H1 (cell line): ENCODE results near the gene CYP2S1. TPM values are rescaled to one million over a fixed set of nuclear protein-coding genes. Genes with fewer than 3 reads are reported as not detected.

Source experiments
- CTCF ChIA-PET: fragments of 300-600 bp; sonication (Branson Sonifier 250); formaldehyde crosslinking; loops from one replicate; lab custom pipeline; 2021; ENCODE audit not compliant: partially characterized antibody; lab: Charles Lee
- POLR2A ChIA-PET: fragments of 300-600 bp; sonication (Branson Sonifier 250); formaldehyde crosslinking; loops from one replicate; lab custom pipeline; 2021; ENCODE audit warnings: inconsistent platforms; ENCODE audit not compliant: partially characterized antibody; lab: Charles Lee
- DNase-seq, 2 experiments: peaks; one replicate each; pipeline versions ENCODE4 v3.0.0 to v3.0.0-alpha.2; 2010 to 2022; ENCODE audit warnings: low spot score in 2 of 2, low read depth in 1 of 2, mixed read lengths in 1 of 2
- FAIRE-seq: peaks from 2 replicates; lab custom pipeline; 2011; peaks lifted over from hg19 to GRCh38; lab: Jason Lieb, UNC
- H2AFZ ChIP-seq: 2 replicates; pipeline ENCODE4 v1.8.1; 2012; ENCODE audit warnings: low read length, inconsistent platforms
- H2AK5ac ChIP-seq: 2 replicates; pipeline ENCODE4 v1.6.1; 2013; ENCODE audit warnings: low read depth, low read length
- H2BK120ac ChIP-seq: replicated peaks from 2 replicates; pipeline ENCODE3; 2013; ENCODE audit warnings: low read depth, low read length, inconsistent platforms
- H2BK12ac ChIP-seq: 2 replicates; pipeline ENCODE4 v1.6.1; 2013; ENCODE audit warnings: low read depth, low read length
- H2BK15ac ChIP-seq: 2 replicates; pipeline ENCODE4 v1.6.1; 2013; ENCODE audit warnings: low read length
- H2BK20ac ChIP-seq: 2 replicates; pipeline ENCODE4 v1.6.1; 2013; ENCODE audit warnings: low read length
- H2BK5ac ChIP-seq: 2 replicates; pipeline ENCODE4 v1.6.1; 2013; ENCODE audit warnings: low read depth, low read length
- H3K14ac ChIP-seq: 2 replicates; pipeline ENCODE4 v1.6.1; 2013; ENCODE audit warnings: inconsistent platforms; ENCODE audit not compliant: insufficient read length
- H3K18ac ChIP-seq: 2 replicates; pipeline ENCODE4 v1.6.1; 2013; ENCODE audit warnings: low read length; ENCODE audit errors: extremely low read depth
- H3K23ac ChIP-seq: 2 replicates; pipeline ENCODE4 v1.6.1; 2013; ENCODE audit warnings: inconsistent platforms; ENCODE audit not compliant: insufficient read length
- H3K23me2 ChIP-seq: 2 replicates; pipeline ENCODE4 v1.6.1; 2013; ENCODE audit warnings: low read depth, low read length
- H3K27ac ChIP-seq: 2 replicates; pipeline ENCODE4 v1.6.1; 2011; ENCODE audit warnings: low read depth, low read length, inconsistent platforms
- H3K27me3 ChIP-seq, 4 experiments: replicated peaks in 1 of 4; 1 replicate in 1 of 4; 2 replicates in 3 of 4; pipeline versions ENCODE4 v1.6.1 to v1.8.1; 2011 to 2013; ENCODE audit warnings: low read length in 3 of 4, mild to moderate bottlenecking in 3 of 4, inconsistent platforms in 2 of 4, mixed read lengths in 2 of 4, moderate library complexity in 1 of 4; ENCODE audit not compliant: control insufficient read depth in 3 of 4, insufficient read depth in 3 of 4; ENCODE audit errors: extremely low read depth in 1 of 4
- H3K36me3 ChIP-seq, 4 experiments: 2 replicates each; pipeline versions ENCODE4 v1.6.1 to v1.8.1; 2011 to 2013; ENCODE audit warnings: mild to moderate bottlenecking in 4 of 4, low read length in 3 of 4, moderate library complexity in 2 of 4, control low read depth in 1 of 4, inconsistent platforms in 1 of 4; ENCODE audit not compliant: insufficient read depth in 4 of 4, control insufficient read depth in 2 of 4
- H3K4ac ChIP-seq: replicated peaks from 2 replicates; pipeline ENCODE3; 2013; ENCODE audit warnings: low read length, low read depth, mixed read lengths, inconsistent platforms; ENCODE audit not compliant: insufficient read length
- H3K4me1 ChIP-seq, 4 experiments: replicated peaks in 1 of 4; 1 replicate in 1 of 4; 2 replicates in 3 of 4; pipeline versions ENCODE4 v1.6.1 to v1.8.1; 2011 to 2013; ENCODE audit warnings: low read length in 3 of 4, inconsistent platforms in 2 of 4, mixed read lengths in 1 of 4; ENCODE audit not compliant: insufficient read depth in 4 of 4, control insufficient read depth in 3 of 4
- H3K4me2 ChIP-seq, 2 experiments: 2 replicates each; pipeline versions ENCODE4 v1.6.1 to v1.8.1; 2011 to 2013; ENCODE audit warnings: low read depth in 2 of 2, low read length in 2 of 2, control low read depth in 1 of 2, inconsistent platforms in 1 of 2, mild to moderate bottlenecking in 1 of 2; ENCODE audit not compliant: insufficient read depth in 1 of 2
- H3K4me3 ChIP-seq, 4 experiments: fragments of 200-600, 300-600 bp in 1 of 4; sonication (generic), shearing (Covaris generic), sonication (Bioruptor Twin) in 1 of 4; 2 replicates each; pipeline versions ENCODE4 v1.5.1 to v1.8.1; 2011 to 2016; ENCODE audit warnings: low read length in 4 of 4, low read depth in 3 of 4, control low read depth in 2 of 4, inconsistent platforms in 2 of 4, mild to moderate bottlenecking in 2 of 4, mixed read lengths in 1 of 4, moderate library complexity in 1 of 4; ENCODE audit not compliant: insufficient read depth in 2 of 4; ENCODE audit errors: extremely low read depth in 1 of 4
- H3K56ac ChIP-seq: replicated peaks from 2 replicates; pipeline ENCODE3; 2013; ENCODE audit warnings: low read depth, mild to moderate bottlenecking, mixed read lengths, low read length, inconsistent platforms; ENCODE audit not compliant: insufficient read length
- H3K79me1 ChIP-seq: 2 replicates; pipeline ENCODE4 v1.6.1; 2013; ENCODE audit warnings: low read depth, low read length, control low read depth
- H3K79me2 ChIP-seq, 2 experiments: 2 replicates each; pipeline versions ENCODE4 v1.6.1 to v1.8.1; 2012 to 2013; ENCODE audit warnings: low read length in 2 of 2, mild to moderate bottlenecking in 2 of 2, inconsistent platforms in 1 of 2; ENCODE audit not compliant: insufficient read depth in 2 of 2, control insufficient read depth in 1 of 2
- H3K9ac ChIP-seq, 4 experiments: replicated peaks in 1 of 4; 1 replicate in 1 of 4; 2 replicates in 3 of 4; pipeline versions ENCODE4 v1.6.1 to v1.8.1; 2011 to 2013; ENCODE audit warnings: low read depth in 3 of 4, low read length in 3 of 4, control low read depth in 2 of 4, mild to moderate bottlenecking in 2 of 4, moderate library complexity in 2 of 4, inconsistent platforms in 1 of 4; ENCODE audit errors: extremely low read depth in 1 of 4
- H3K9me3 ChIP-seq, 2 experiments: 2 replicates each; pipeline versions ENCODE4 v1.6.1 to v1.8.1; 2012 to 2013; ENCODE audit warnings: mild to moderate bottlenecking in 2 of 2, moderate library complexity in 2 of 2, control low read depth in 1 of 2, inconsistent platforms in 1 of 2, low read depth in 1 of 2, low read length in 1 of 2, mixed read lengths in 1 of 2; ENCODE audit not compliant: insufficient read depth in 2 of 2
- H4K20me1 ChIP-seq, 2 experiments: replicated peaks in 1 of 2; 2 replicates each; pipeline versions ENCODE3 to v1.8.1; 2011 to 2013; ENCODE audit warnings: inconsistent platforms in 2 of 2, low read length in 2 of 2, mild to moderate bottlenecking in 1 of 2; ENCODE audit not compliant: insufficient read depth in 2 of 2, control insufficient read depth in 1 of 2
- H4K5ac ChIP-seq: 2 replicates; pipeline ENCODE4 v1.6.1; 2013; ENCODE audit warnings: low read length, low read depth, mixed read lengths, inconsistent platforms; ENCODE audit not compliant: insufficient read length
- H4K8ac ChIP-seq: 2 replicates; pipeline ENCODE4 v1.8.0; 2013; ENCODE audit warnings: mild to moderate bottlenecking, moderate library complexity, low read length, inconsistent platforms; ENCODE audit not compliant: insufficient read depth; ENCODE audit errors: extremely low read depth
- H4K91ac ChIP-seq: replicated peaks from 2 replicates; pipeline ENCODE3; 2013; ENCODE audit warnings: low read length, mixed read lengths, inconsistent platforms; ENCODE audit not compliant: insufficient read length
- ATF3 ChIP-seq: IDR thresholded peaks from 2 replicates; pipeline ENCODE4 v1.6.1; 2011; ENCODE audit warnings: low read depth, mild to moderate bottlenecking, low read length; ENCODE audit not compliant: insufficient read depth
- JUND ChIP-seq: IDR thresholded peaks from 2 replicates; pipeline ENCODE4 v1.6.1; 2011; ENCODE audit warnings: mild to moderate bottlenecking, improper control_type of control experiment, low read length
- MAX ChIP-seq: IDR thresholded peaks from 2 replicates; pipeline ENCODE4 v1.6.1; 2012; ENCODE audit warnings: inconsistent platforms
- POLR2AphosphoS5 ChIP-seq: IDR thresholded peaks from 2 replicates; pipeline ENCODE4 v1.6.1; 2011; ENCODE audit warnings: low read depth, low read length
- RNF2 ChIP-seq: fragments of 200-900, 300-1000 bp; sonication (generic); IDR thresholded peaks from 2 replicates; pipeline ENCODE4 v1.7.1; 2016; ENCODE audit warnings: borderline replicate concordance, low read depth, mild to moderate bottlenecking, antibody characterized with exemption, low read length; ENCODE audit not compliant: poor library complexity, severe bottlenecking; ENCODE audit errors: missing control alignments
- TBP ChIP-seq: IDR thresholded peaks from 2 replicates; pipeline ENCODE4 v1.6.1; 2011; ENCODE audit warnings: low read depth, low read length, improper control_type of control experiment
- YY1 ChIP-seq: IDR thresholded peaks from 2 replicates; pipeline ENCODE4 v1.6.1; 2011; ENCODE audit warnings: low read depth, mild to moderate bottlenecking, low read length
- WGBS, 2 experiments: shearing (Covaris generic) in 1 of 2; methylation state at CpG; one replicate each; pipeline versions ENCODE4 v1.1.6 to v1.1.7; 2013 to 2015; ENCODE audit warnings: low lambda C conversion rate in 2 of 2, mixed read lengths in 2 of 2, inconsistent platforms in 1 of 2, low coverage in 1 of 2, missing lambda C conversion rate in 1 of 2; ENCODE audit not compliant: insufficient replicate concordance in 2 of 2, insufficient coverage in 1 of 2, insufficient read length in 1 of 2; ENCODE audit errors: extremely low coverage in 1 of 2, missing lambda C conversion rate in 1 of 2; 5-methylcytosine and 5-hydroxymethylcytosine counted together
- polyA plus RNA-seq, 7 experiments: library from polyadenylated mRNA; depleted of rRNA in 3 of 7; stranded (reverse) in 5 of 7; unstranded in 2 of 7; fragments of >200 nt in 5 of 7; fragments of 200-250 nt in 2 of 7; gene quantifications; 1 replicate in 5 of 7; 2 replicates in 1 of 7; 4 replicates in 1 of 7; pipeline versions ENCODE4 v1.2.1 to v1.2.3, GENCODE V29; 2011 to 2013; ENCODE audit warnings: missing spikeins in 2 of 7, mixed read lengths in 2 of 7
- total RNA-seq: library from RNA; stranded (reverse); fragmentation: NEBNext Ultra II Directional; extraction: Animal tissue kit (Norgen Biotek cat#: 25700); gene quantifications from 2 replicates; pipeline ENCODE4 v1.2.1, GENCODE V29; 2021

CYP2S1 gene
- total and polyA plus RNA-seq, 2 of the 8 experiments (the other 6 are each of a cell fraction or from before 2014, with no cell fraction given), result 97.9 to 245 TPM

GRCh38 chr19:41203371-41203770 lies 10.4 kb downstream of the CYP2S1 start:
- Histone ChIP-seq H3K4me3 (no peak overlapping the region), H3K9ac (no peak overlapping the region), H4K8ac (no peak overlapping the region), H2BK15ac (no peak overlapping the region), H3K14ac (no peak overlapping the region), H3K56ac (no peak overlapping the region), H3K18ac (no peak overlapping the region), H2BK5ac (no peak overlapping the region), H2BK12ac (no peak overlapping the region), H3K27ac (no peak overlapping the region), H3K4me2 (no peak overlapping the region), H3K79me2 (peaks cover 0 to under 1% of the 10 kb centered on the region in 2 experiments; a peak in 1 of 4 replicates), H3K4me1 (no peaks in the 10 kb centered on the region), H3K79me1 (no peaks in the 10 kb centered on the region; the same call in 1 of the 2 replicates), H3K9me3 (no peaks in the 10 kb centered on the region), H3K36me3 (peaks cover 39 to 87% (median 62%) of the 10 kb centered on the region in 4 experiments), H4K91ac (no peak overlapping the region), H2AFZ (no peak overlapping the region), H4K5ac (no peak overlapping the region), H4K20me1 (peaks cover 3 to 20% of the 10 kb centered on the region in 2 experiments), H2AK5ac (no peak overlapping the region), H3K4ac (no peak overlapping the region), H3K23me2 (no peaks in the 10 kb centered on the region), H3K23ac (no peak overlapping the region), H2BK20ac (no peak overlapping the region), H3K27me3 (no peaks in the 10 kb centered on the region), H2BK120ac (no peak overlapping the region)
- TF ChIP-seq YY1 (no peak), MAX (no peak), POLR2AphosphoS5 (no peak), TBP (no peak), ATF3 (no peak), JUND (no peak), RNF2 (no peak)
- no peak for FAIRE-seq
- 93% methylated on average over 18 of the region's 18 CpGs; no CpG with 5 or more reads in 1 of the 2 experiments for WGBS, 2 experiments
- DNase-seq, result no peak
- POLR2A ChIA-PET, result interaction anchor here (0.7 to 6.9 kb wide), 6 partner anchors 10 to 105 kb away, joined by 3 to 67 read pairs (median 10); partner anchors contain the start of genes AXL, CYP2S1 and HNRNPUL1
- CTCF ChIA-PET, result interaction anchor here (0.7 to 8.2 kb wide), 16 partner anchors 10 to 69 kb away, joined by 3 to 89 read pairs (median 6); partner anchors contain the start of genes AXL, CYP2S1 and HNRNPUL1
